Fibroblast of lung (primary cell): ENCODE results near the gene MUTYH. TPM values are rescaled to one million over a fixed set of nuclear protein-coding genes. Genes with fewer than 3 reads are reported as not detected.

Experiments used
- DNase-seq, 2 donors: peaks; one replicate each; pipeline versions ENCODE4 v3.0.0 to v3.0.0-alpha.2; 2010; ENCODE audit warnings: low read depth in 2 of 2
- H2AFZ ChIP-seq: 2 replicates; pipeline ENCODE4 v1.5.1; 2012; ENCODE audit warnings: low read length, control low read depth, inconsistent platforms
- H3K27ac ChIP-seq: 2 replicates; pipeline ENCODE4 v1.5.1; 2011; ENCODE audit warnings: low read length, control low read depth; ENCODE audit not compliant: insufficient read depth
- H3K27me3 ChIP-seq: 2 replicates; pipeline ENCODE4 v1.5.1; 2011; ENCODE audit warnings: mild to moderate bottlenecking, low read length; ENCODE audit not compliant: control insufficient read depth, insufficient read depth
- H3K36me3 ChIP-seq: 2 replicates; pipeline ENCODE4 v1.5.1; 2011; ENCODE audit warnings: low read length; ENCODE audit not compliant: control insufficient read depth, insufficient read depth
- H3K4me1 ChIP-seq: 2 replicates; pipeline ENCODE4 v1.5.1; 2011; ENCODE audit warnings: low read length; ENCODE audit not compliant: control insufficient read depth, insufficient read depth; ENCODE audit errors: extremely low read depth
- H3K4me2 ChIP-seq: 2 replicates; pipeline ENCODE4 v1.5.1; 2011; ENCODE audit warnings: low read length, control low read depth; ENCODE audit not compliant: insufficient read depth; ENCODE audit errors: extremely low read depth
- H3K4me3 ChIP-seq, 4 experiments: fragments of 200-600 bp in 1 of 4; sonication (generic) in 1 of 4; replicated peaks in 1 of 4; 2 replicates each; pipeline ENCODE4 v1.5.1; 2011 to 2016; ENCODE audit warnings: low read length in 4 of 4, low read depth in 3 of 4, mild to moderate bottlenecking in 3 of 4, control low read depth in 2 of 4, inconsistent platforms in 1 of 4, mixed read lengths in 1 of 4; ENCODE audit not compliant: insufficient read depth in 1 of 4; ENCODE audit errors: control extremely low read depth in 1 of 4
- H3K79me2 ChIP-seq: 2 replicates; pipeline ENCODE4 v1.5.1; 2012; ENCODE audit warnings: mild to moderate bottlenecking, low read length, inconsistent platforms; ENCODE audit not compliant: control insufficient read depth, insufficient read depth
- H3K9ac ChIP-seq: 2 replicates; pipeline ENCODE4 v1.5.1; 2011; ENCODE audit warnings: mild to moderate bottlenecking, low read length, control low read depth; ENCODE audit not compliant: insufficient read depth
- H3K9me3 ChIP-seq: 2 replicates; pipeline ENCODE4 v1.5.1; 2012; ENCODE audit warnings: low read depth, low read length; ENCODE audit not compliant: control insufficient read depth, insufficient read depth
- H4K20me1 ChIP-seq: 2 replicates; pipeline ENCODE4 v1.5.1; 2011; ENCODE audit warnings: low read length; ENCODE audit not compliant: control insufficient read depth, insufficient read depth; ENCODE audit errors: extremely low read depth
- CTCF ChIP-seq, 2 donors: IDR thresholded peaks in 1 of 2; conservative IDR thresholded peaks in 1 of 2; 1 replicate in 1 of 2; 2 replicates in 1 of 2; pipeline ENCODE4 v1.5.1; 2011 to 2012; ENCODE audit warnings: low read length in 2 of 2, control low read depth in 1 of 2, inconsistent platforms in 1 of 2, low read depth in 1 of 2, mild to moderate bottlenecking in 1 of 2
- EZH2 ChIP-seq: IDR thresholded peaks from 2 replicates; pipeline ENCODE4 v1.5.1; 2012; ENCODE audit warnings: low read length, control low read depth, mild to moderate bottlenecking; ENCODE audit errors: missing control alignments
- polyA plus RNA-seq, 2 donors: library from polyadenylated mRNA; depleted of rRNA in 1 of 2; stranded (reverse) in 1 of 2; unstranded in 1 of 2; fragments of >200 nt; gene quantifications; 2 replicates each; pipeline ENCODE4 v1.2.1, GENCODE V29; 2011 to 2012; ENCODE audit warnings: missing spikeins in 1 of 2
- total RNA-seq: library from RNA; depleted of rRNA; stranded (reverse); fragments of >200 nt; gene quantifications from 2 replicates; pipeline ENCODE4 v1.2.1, GENCODE V29; 2014

Gene MUTYH
- total and polyA plus RNA-seq, 2 donors (not counting 1 experiment from before 2014, with no cell fraction given), result 3.8 to 15.7 TPM

- TF ChIP-seq CTCF (conservative IDR thresholded peaks at IDR 0.05 in 1 of 2, IDR thresholded peaks at IDR 0.05 in 1 of 2; ENCODE audit: low read depth in 1 of 2, low read length in 2 of 2), result no peak
- TF ChIP-seq EZH2, result no peak
- peak within 1 kb of the TSS; percentile 55 for H3K9ac ChIP-seq
- no peaks in the 10 kb centered on the region for H4K20me1 ChIP-seq
- peak within 1 kb of the TSS; percentile 47 to 69 (median 54) for H3K4me3 ChIP-seq
- no peaks in the 10 kb centered on the region for H3K79me2 ChIP-seq
- peak within 1 kb of the TSS; percentile 85 for H2AFZ ChIP-seq
- peak within 1 kb of the TSS; percentile 85 for H3K4me2 ChIP-seq
- H3K9me3 ChIP-seq, result no peaks in the 10 kb centered on the region
- no peak within 1 kb of the TSS for H3K27ac ChIP-seq
- peak; percentile 53 to 54 for DNase-seq
- H3K4me1 ChIP-seq, result peaks cover 8% of the 10 kb centered on the region
- H3K27me3 ChIP-seq, result no peaks in the 10 kb centered on the region
- peaks cover 2% of the 10 kb centered on the region for H3K36me3 ChIP-seq
Measured at GRCh38 chr1:45326627-45327623, 13.3 kb downstream of the MUTYH start, which contains the start of gene HPDL. HPDL (plus strand) TSS chr1:45326895; CDS start chr1:45327149, 254 bp downstream.

- Histone ChIP-seq H3K9me3 (no peaks in the 10 kb centered on the region), H3K4me3 (peak overlapping the region in 2 of 4 experiments; percentile 59 to 69), H4K20me1 (no peaks in the 10 kb centered on the region), H3K9ac (no peak overlapping the region), H3K27ac (no peak overlapping the region), H3K36me3 (no peaks in the 10 kb centered on the region), H3K4me2 (peak overlapping the region; percentile 85), H3K27me3 (no peaks in the 10 kb centered on the region), H3K79me2 (no peaks in the 10 kb centered on the region), H2AFZ (no peak overlapping the region), H3K4me1 (peaks cover 8% of the 10 kb centered on the region)
- peak; percentile 11 to 53 for DNase-seq
- TF ChIP-seq CTCF (conservative IDR thresholded peaks at IDR 0.05 in 1 of 2, IDR thresholded peaks at IDR 0.05 in 1 of 2; ENCODE audit: low read depth in 1 of 2, low read length in 2 of 2), result no peak
- no peak for TF ChIP-seq EZH2
Measured at GRCh38 chr1:45325851-45326506, 14.3 kb downstream of the MUTYH start.

GRCh38 chr1:45322486-45323040 is 17.7 kb downstream of the MUTYH start:
- no peak for TF ChIP-seq CTCF (conservative IDR thresholded peaks at IDR 0.05 in 1 of 2, IDR thresholded peaks at IDR 0.05 in 1 of 2; ENCODE audit: low read depth in 1 of 2, low read length in 2 of 2)
- TF ChIP-seq EZH2, result no peak
- no peaks in the 10 kb centered on the region for H4K20me1 ChIP-seq
- H2AFZ ChIP-seq, result no peak overlapping the region
- H3K9me3 ChIP-seq, result no peaks in the 10 kb centered on the region
- H3K36me3 ChIP-seq, result no peaks in the 10 kb centered on the region
- peaks cover 6% of the 10 kb centered on the region for H3K4me1 ChIP-seq
- no peak overlapping the region for H3K9ac ChIP-seq
- H3K27me3 ChIP-seq, result peaks cover 2% of the 10 kb centered on the region
- peak in 1 of 2 donors; percentile 13 for DNase-seq
- no peak overlapping the region for H3K4me2 ChIP-seq
- H3K27ac ChIP-seq, result no peak overlapping the region
- H3K4me3 ChIP-seq, result no peak overlapping the region
- H3K79me2 ChIP-seq, result no peaks in the 10 kb centered on the region
